Spleen (tissue), 11 donors: ENCODE data around the gene RIPK4. TPM values are rescaled to one million over a fixed set of nuclear protein-coding genes. Genes with fewer than 3 reads are reported as not detected.

ENCODE experiments used
- DNase-seq: peaks from one replicate; pipeline ENCODE4 v3.0.0-alpha.2; 2020
- H3K27ac ChIP-seq, 8 donors: fragments of 200-600 bp; sonication (generic) in 7 of 8; 1 replicate in 4 of 8; 2 replicates in 4 of 8; pipeline versions ENCODE4 v1.5.0 to v1.8.0; 2016 to 2021; ENCODE audit warnings: inconsistent platforms in 4 of 8, mild to moderate bottlenecking in 4 of 8, moderate library complexity in 1 of 8
- H3K27me3 ChIP-seq, 7 donors: fragments of 200-600 bp; sonication (generic) in 6 of 7; replicated peaks in 1 of 7; 1 replicate in 4 of 7; 2 replicates in 3 of 7; pipeline versions ENCODE4 v1.5.0 to v1.8.0; 2016 to 2021; ENCODE audit warnings: inconsistent platforms in 3 of 7, mild to moderate bottlenecking in 1 of 7
- H3K36me3 ChIP-seq, 6 donors: fragments of 200-600 bp; sonication (generic) in 5 of 6; 1 replicate in 4 of 6; 2 replicates in 2 of 6; pipeline versions ENCODE4 v1.5.0 to v1.8.0; 2016 to 2021; ENCODE audit warnings: inconsistent platforms in 2 of 6
- H3K4me1 ChIP-seq, 6 donors: fragments of 200-600 bp; sonication (generic) in 5 of 6; 1 replicate in 3 of 6; 2 replicates in 3 of 6; pipeline versions ENCODE4 v1.5.0 to v1.8.0; 2016 to 2021; ENCODE audit warnings: inconsistent platforms in 3 of 6
- H3K4me3 ChIP-seq, 8 donors: fragments of 200-600 bp; sonication (generic) in 7 of 8; 1 replicate in 4 of 8; 2 replicates in 4 of 8; pipeline versions ENCODE4 v1.5.0 to v1.8.0; 2016 to 2021; ENCODE audit warnings: inconsistent platforms in 4 of 8, mild to moderate bottlenecking in 4 of 8, moderate library complexity in 2 of 8
- H3K9me3 ChIP-seq, 8 donors: fragments of 200-600 bp; sonication (generic) in 7 of 8; 1 replicate in 4 of 8; 2 replicates in 4 of 8; pipeline versions ENCODE4 v1.5.0 to v1.8.0; 2016 to 2021; ENCODE audit warnings: inconsistent platforms in 4 of 8
- CTCF ChIP-seq, 11 experiments: fragments of 200-600 bp in 7 of 11; fragments of 450-650 bp in 4 of 11; sonication (generic) in 4 of 11; IDR thresholded peaks in 8 of 11; conservative IDR thresholded peaks in 3 of 11; 1 replicate in 7 of 11; 2 replicates in 4 of 11; pipeline versions ENCODE4 v1.4.0 to v1.8.0; 2016 to 2021; ENCODE audit warnings: antibody characterized with exemption in 11 of 11, inconsistent platforms in 4 of 11, mild to moderate bottlenecking in 1 of 11
- POLR2A ChIP-seq, 3 donors: fragments of 450-650 bp; IDR thresholded peaks; one replicate each; pipeline ENCODE4 v1.5.1; 2017; ENCODE audit warnings: antibody characterized with exemption in 3 of 3, mild to moderate bottlenecking in 1 of 3
- POLR2AphosphoS5 ChIP-seq, 3 donors: sonication (generic); formaldehyde crosslinking; IDR thresholded peaks; one replicate each; pipeline ENCODE4 v1.5.1; 2017; ENCODE audit warnings: antibody characterized with exemption in 3 of 3
- WGBS, 5 donors: extraction: QIAGEN DNeasy Blood & Tissue Kit in 3 of 5; methylation state at CpG; one replicate each; pipeline versions ENCODE4 v1.1.5 to v1.1.7; 2013 to 2018; 5-methylcytosine and 5-hydroxymethylcytosine counted together
- intact Hi-C: fragments of 100-400 bp; cut with DNase I; formaldehyde crosslinking; loops from one replicate; pipeline ENCODE4 v1.15.0; 2023; ENCODE audit warnings: low total_unique reads
- polyA plus RNA-seq, 3 donors: library from polyadenylated mRNA; stranded (reverse); fragments of 200-250 nt; gene quantifications; one replicate each; pipeline ENCODE4 v1.2.1, GENCODE V29; 2013
- total RNA-seq, 7 donors: library from RNA; depleted of rRNA in 3 of 7; stranded (reverse); fragments of >200 nt in 3 of 7; fragmentation: NEBNext Ultra II Directional in 4 of 7; extraction: Animal tissue kit (Norgen Biotek cat#: 25700) in 4 of 7; gene quantifications; one replicate each; pipeline versions ENCODE4 v1.1.0 to v1.2.1, GENCODE V29; 2016 to 2021
- donor health status: healthy with polysubstance abuse.
- donor health status: DM: no; HTN: no; CAD: no; lungs with moderate emphysema.
- donor health status: DM: no; HTN: no; CAD: no.
- donor health status: Bipolar disorder and iron deficiency.
- donor health status: healthy.
- donor health status: DM: no; HTN: no; CAD: no.
- donor health status: DM: yes; HTN: yes; CAD: no.

RIPK4 gene
- total and polyA plus RNA-seq, 10 donors, result 0.02 to 0.06 (median 0.06) TPM; not detected in 7

- no peaks in the 10 kb centered on the region for H3K27me3 ChIP-seq
- intact Hi-C loops, result no loop called here
- DNase-seq, result no peak
- H3K27ac ChIP-seq, result no peak overlapping the region
- 93 to 100% (median 97%) methylated on average over 4 of the region's 4 CpGs for WGBS, 5 donors
- peaks cover 0 to 7% (median 0%) of the 10 kb centered on the region in 6 donors for H3K4me1 ChIP-seq
- peaks cover 0 to 77% (median 51%) of the 10 kb centered on the region in 6 donors for H3K36me3 ChIP-seq
- H3K4me3 ChIP-seq, result no peak overlapping the region
- H3K9me3 ChIP-seq, result no peaks in the 10 kb centered on the region
- no peak for TF ChIP-seq POLR2AphosphoS5 (IDR thresholded peaks at IDR 0.05)
Observed at GRCh38 chr21:41806773-41807172, 39.9 kb upstream of the RIPK4 start.

- 81 to 98% (median 96%) methylated on average over 4 of the region's 4 CpGs for WGBS, 5 donors
- Histone ChIP-seq H3K27ac (no peak overlapping the region), H3K27me3 (no peaks in the 10 kb centered on the region), H3K9me3 (no peaks in the 10 kb centered on the region), H3K4me3 (no peak overlapping the region), H3K4me1 (peaks cover 0 to 7% (median 0%) of the 10 kb centered on the region in 6 donors), H3K36me3 (peaks cover 0 to 77% (median 56%) of the 10 kb centered on the region in 6 donors)
- intact Hi-C loops, result no loop called here
- no peak for DNase-seq
- no peak for TF ChIP-seq CTCF (IDR thresholded peaks at IDR 0.05 in 8 of 11, conservative IDR thresholded peaks at IDR 0.05 in 3 of 11)
- no peak for TF ChIP-seq POLR2AphosphoS5 (IDR thresholded peaks at IDR 0.05)
- TF ChIP-seq POLR2A (IDR thresholded peaks at IDR 0.05), result no peak
Observed at GRCh38 chr21:41805643-41806042, 38.8 kb upstream of the RIPK4 start.

GRCh38 chr21:41805038-41805437 is 38.2 kb upstream of the RIPK4 start:
- TF ChIP-seq POLR2AphosphoS5 (IDR thresholded peaks at IDR 0.05) (no peak), POLR2A (IDR thresholded peaks at IDR 0.05) (no peak), CTCF (IDR thresholded peaks at IDR 0.05 in 8 of 11, conservative IDR thresholded peaks at IDR 0.05 in 3 of 11) (no peak)

GRCh38 chr21:41804381-41804780 is 37.5 kb upstream of the RIPK4 start:
- WGBS, 5 donors, result 90 to 97% (median 97%) methylated on average over 5 to 10 of the region's 10 CpGs
- intact Hi-C loops, result no loop called here
- Histone ChIP-seq H3K9me3 (no peaks in the 10 kb centered on the region), H3K36me3 (peaks cover 0 to 77% (median 54%) of the 10 kb centered on the region in 6 donors), H3K4me3 (no peak overlapping the region), H3K27me3 (no peaks in the 10 kb centered on the region), H3K4me1 (peaks cover 0 to 7% (median 0%) of the 10 kb centered on the region in 6 donors), H3K27ac (no peak overlapping the region)
- no peak for DNase-seq
- TF ChIP-seq POLR2AphosphoS5 (IDR thresholded peaks at IDR 0.05) (no peak), CTCF (IDR thresholded peaks at IDR 0.05 in 8 of 11, conservative IDR thresholded peaks at IDR 0.05 in 3 of 11) (no peak), POLR2A (IDR thresholded peaks at IDR 0.05) (no peak)

More at GRCh38 chr21:41805038-41805437, 38.2 kb upstream of the RIPK4 start:
- intact Hi-C loops, result no loop called here
- H3K9me3 ChIP-seq, result no peaks in the 10 kb centered on the region
- 82 to 90% (median 87%) methylated on average over 10 of the region's 10 CpGs for WGBS, 5 donors
- no peaks in the 10 kb centered on the region for H3K27me3 ChIP-seq
- H3K4me1 ChIP-seq, result peaks cover 0 to 7% (median 0%) of the 10 kb centered on the region in 6 donors
- no peak for DNase-seq
- no peak overlapping the region for H3K4me3 ChIP-seq
- H3K36me3 ChIP-seq, result peaks cover 0 to 77% (median 55%) of the 10 kb centered on the region in 6 donors
- H3K27ac ChIP-seq, result no peak overlapping the region

GRCh38 chr21:41803316-41803715 is 36.5 kb upstream of the RIPK4 start:
- TF ChIP-seq POLR2AphosphoS5 (IDR thresholded peaks at IDR 0.05) (no peak), CTCF (IDR thresholded peaks at IDR 0.05 in 8 of 11, conservative IDR thresholded peaks at IDR 0.05 in 3 of 11) (no peak), POLR2A (IDR thresholded peaks at IDR 0.05) (no peak)
- Histone ChIP-seq H3K27me3 (no peaks in the 10 kb centered on the region), H3K9me3 (no peaks in the 10 kb centered on the region), H3K4me1 (peaks cover 0 to 7% (median 0%) of the 10 kb centered on the region in 6 donors), H3K27ac (no peak overlapping the region), H3K4me3 (no peak overlapping the region), H3K36me3 (peaks cover 0 to 77% (median 50%) of the 10 kb centered on the region in 6 donors)
- intact Hi-C loops, result no loop called here
- WGBS, 5 donors, result 75 to 87% (median 79%) methylated on average over 7 to 13 of the region's 13 CpGs
- DNase-seq, result no peak
